Stimulated activated CD4-positive, alpha-beta T cell treated with anti-CD3 and anti-CD28 coated beads, TNF-alpha, amount 100 ng/mL, for 24 hours (primary cell): Measurements from ENCODE around the gene EMX1.

Source experiments
- DNase-seq, 3 experiments: peaks; one replicate each; pipeline ENCODE4 v3.0.0-alpha.2; 2020; ENCODE audit warnings: low read depth in 3 of 3

Gene EMX1

DNA sequence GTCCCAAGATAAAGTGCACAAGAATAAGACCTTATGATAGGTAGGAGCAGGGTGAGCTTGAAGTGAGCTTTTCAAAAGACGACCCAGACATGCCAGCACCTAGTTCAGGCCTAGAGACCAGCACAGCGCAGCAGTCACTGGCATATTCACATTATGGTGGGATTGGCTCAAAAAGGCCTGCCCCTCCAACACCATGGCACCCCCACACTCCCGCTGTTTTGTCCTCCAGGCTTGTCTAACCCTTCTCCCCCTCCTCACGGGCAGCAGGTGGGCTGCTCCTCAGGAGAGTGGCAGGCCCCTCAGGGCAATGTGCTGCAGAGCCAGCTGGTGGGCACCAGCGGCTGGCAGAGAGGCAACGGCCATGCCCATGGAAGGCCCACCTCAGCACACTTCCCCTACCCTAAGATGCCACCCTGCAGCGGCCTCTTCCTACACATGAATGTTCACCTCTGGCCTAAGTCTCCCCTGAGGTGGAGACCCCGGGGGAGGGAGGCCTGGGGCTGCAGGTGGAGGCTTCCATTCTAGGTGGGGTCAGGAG is 25.6 kb downstream of the EMX1 start:
- no peak for DNase-seq

- no peak for DNase-seq
Observed at GRCh38 chr2:72943540-72944395, 26.4 kb downstream of the EMX1 start.

GRCh38 chr2:72944804-72945449 is 27.6 kb downstream of the EMX1 start:
- DNase-seq, result no peak

- DNase-seq, result no peak
Observed at GRCh38 chr2:72945450-72946019, 28.2 kb downstream of the EMX1 start.

- DNase-seq, result no peak
Observed at GRCh38 chr2:72946466-72946865, 29.1 kb downstream of the EMX1 start.

DNA sequence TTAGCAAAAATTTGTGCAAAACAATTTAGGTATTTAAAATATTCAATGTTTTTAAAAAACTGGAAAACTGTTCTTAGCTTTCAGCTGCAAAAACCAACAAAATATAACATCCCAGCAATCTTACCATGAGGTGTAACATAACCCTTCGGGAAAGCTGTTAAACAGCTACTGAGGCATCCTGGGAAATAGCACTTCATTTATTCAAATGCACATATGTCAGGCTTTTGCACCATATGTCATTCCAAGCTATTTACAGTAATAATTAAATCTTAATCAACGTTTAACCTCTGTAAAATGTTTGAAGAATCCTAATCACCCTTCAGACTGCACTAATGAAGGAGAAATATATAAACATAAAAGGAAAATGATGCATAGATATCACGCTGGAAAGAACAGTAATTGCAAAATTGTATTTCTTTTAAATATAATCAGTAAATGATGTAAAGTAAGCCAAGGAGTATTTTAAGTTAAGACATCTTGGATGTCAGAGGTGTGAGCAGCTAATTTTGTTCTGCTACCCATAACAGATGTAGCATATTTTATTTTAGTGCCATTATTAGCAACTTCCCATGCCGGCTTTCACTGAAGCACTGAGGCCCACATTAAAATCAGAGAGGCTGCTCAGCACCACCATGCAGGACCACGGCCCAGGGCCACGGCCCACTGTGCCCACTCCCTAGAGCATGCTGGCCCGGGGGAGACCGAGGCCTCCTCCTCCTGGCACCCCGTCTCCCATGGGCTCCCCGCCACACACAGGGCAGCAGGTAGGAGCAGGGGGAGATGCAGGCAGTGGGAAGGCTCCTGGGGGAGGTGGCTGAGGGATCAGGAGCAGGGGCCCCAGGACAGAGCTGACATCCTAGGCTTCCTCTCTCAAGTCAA is 30.9 kb downstream of the EMX1 start:
- DNase-seq, result no peak

DNA sequence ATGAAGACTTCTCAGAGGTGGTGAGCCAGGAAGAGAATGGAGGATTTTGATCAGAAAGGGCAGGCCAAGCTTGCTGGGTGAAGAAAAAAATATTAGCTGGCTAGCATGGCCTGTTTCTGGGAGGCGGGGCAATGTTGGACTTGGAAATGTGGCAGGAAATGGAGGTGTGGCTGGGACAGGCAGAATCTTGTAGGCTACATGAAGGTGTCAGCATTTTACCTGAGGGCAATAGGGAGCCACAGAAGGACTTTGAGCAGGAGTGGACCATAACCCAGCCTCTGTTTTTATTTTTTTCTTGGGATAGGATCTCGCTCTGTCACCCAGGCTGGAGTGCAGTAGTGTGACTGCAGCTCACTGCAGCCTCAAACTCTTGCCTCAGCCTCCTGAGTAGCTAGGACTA is 31.7 kb downstream of the EMX1 start:
- DNase-seq, result no peak

DNA sequence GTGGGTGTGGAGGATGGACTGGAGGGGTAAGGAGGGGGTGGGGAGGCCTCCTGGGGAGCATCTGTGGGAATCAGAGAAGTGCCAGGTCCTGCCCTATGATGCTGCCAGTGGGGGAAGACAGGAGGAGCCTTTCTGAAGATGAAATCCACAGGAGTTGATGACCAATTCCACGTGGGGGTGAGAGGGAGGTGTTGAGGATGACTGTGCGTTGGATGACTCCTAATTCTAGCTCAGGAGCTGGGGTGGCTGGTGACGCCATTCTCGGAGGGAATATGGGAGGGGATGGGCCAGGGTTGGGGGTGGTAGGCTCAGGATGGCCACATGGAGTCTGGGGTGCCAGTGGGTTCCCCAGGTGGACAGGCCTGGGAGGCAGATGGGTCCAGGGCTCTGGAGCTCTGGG is 32.3 kb downstream of the EMX1 start:
- no peak for DNase-seq

GRCh38 chr2:72950558-72951255 is 33.4 kb downstream of the EMX1 start:
- DNase-seq, result no peak

GRCh38 chr2:72951303-72952095 is 34.2 kb downstream of the EMX1 start:
- no peak for DNase-seq

DNA sequence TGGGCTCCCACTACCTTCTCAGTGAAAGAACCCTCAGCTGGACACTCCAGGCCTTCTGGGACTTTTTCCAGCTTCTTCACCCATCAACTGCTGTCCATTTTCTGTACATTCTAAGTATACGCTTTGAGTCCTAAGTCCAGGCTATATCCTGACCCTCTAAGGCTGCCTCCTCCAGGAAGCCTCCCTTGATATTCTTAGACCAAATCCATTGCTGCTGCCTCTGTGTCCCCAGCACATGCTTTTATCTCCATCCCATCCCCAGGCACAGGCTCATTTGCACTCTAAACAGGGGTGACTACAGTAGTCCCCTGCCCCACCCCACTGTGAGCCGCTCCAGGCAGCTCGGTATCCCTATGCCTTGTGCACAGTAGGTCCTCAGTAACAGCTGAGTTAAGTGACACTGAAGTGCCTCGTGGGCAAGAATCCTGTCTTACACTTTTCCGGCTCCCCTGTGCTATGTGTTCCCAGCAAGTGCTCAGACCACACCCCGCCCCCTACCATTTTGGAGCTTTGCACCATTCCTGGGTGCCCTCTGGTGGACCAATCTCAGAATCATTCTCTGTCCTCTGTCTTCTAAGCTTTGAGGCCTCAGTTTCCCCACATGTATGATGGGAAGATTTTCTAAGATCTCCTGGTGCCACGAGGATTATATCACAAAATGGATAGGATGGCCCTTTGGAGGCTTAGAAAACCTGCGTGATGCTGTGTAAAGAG is 34.9 kb downstream of the EMX1 start:
- no peak for DNase-seq

GRCh38 chr2:72952961-72953360 is 35.6 kb downstream of the EMX1 start:
- DNase-seq, result no peak

DNA sequence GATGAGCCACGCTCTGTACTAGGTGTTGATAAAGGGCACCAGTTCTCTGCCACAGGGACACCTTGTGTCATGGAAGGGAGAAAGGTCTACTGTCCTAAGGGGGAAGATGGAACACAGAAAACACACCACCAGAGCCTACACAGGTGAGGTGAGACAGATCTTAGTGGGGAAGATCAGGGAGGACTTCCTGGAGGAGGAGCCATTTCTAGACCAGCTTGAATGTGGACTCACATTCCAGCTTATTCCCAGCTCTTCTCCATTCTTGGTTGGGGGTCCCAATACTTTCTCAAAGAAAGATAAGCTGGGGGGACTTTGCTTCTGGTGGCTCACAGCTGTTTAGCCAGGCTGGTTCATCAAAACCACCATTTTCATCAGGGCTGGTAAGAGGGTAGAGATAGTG is 36.2 kb downstream of the EMX1 start:
- no peak for DNase-seq

- DNase-seq, result no peak
Observed at GRCh38 chr2:72953976-72954375, 36.7 kb downstream of the EMX1 start.

DNA sequence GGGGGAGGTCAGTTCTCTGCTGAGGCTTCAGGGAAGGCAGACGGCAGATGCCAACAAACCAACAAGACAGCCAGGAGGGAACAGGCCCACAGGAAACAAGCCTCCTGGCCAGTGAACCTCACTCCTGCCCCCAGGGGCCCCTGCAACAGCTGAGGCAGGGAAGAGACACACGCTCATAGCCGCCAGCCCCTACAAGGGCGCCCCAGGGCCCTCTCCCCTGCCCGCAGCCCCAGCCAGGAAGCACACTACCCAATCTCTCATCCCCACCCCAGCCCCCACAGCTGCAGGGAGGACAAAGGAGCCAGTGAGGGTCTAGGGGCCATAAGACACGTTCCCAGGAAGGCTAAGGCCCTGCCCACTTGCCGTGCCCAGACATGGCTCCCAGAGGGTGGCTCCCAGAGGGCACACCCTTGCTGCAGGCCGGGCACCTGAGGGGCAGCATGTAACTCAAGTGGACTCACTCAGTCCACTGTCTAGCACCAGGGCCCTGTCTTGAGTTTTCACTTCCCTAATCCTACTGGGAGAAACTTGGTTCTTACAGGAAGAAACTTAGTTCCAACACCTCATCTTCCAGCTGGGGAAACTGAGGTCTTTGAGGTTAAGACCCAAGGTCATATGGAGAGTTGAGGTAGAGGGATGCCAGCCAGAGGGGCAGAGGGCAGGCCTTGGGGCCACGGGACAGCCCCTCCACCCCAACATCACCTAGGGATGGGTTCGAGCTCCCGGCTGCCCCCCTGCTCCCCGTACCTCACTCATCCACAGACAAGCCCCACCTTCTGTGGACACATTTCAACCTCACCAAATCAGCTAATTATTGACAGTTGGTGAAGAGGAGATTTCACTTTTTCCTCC is 37.3 kb downstream of the EMX1 start:
- DNase-seq, result no peak

DNA sequence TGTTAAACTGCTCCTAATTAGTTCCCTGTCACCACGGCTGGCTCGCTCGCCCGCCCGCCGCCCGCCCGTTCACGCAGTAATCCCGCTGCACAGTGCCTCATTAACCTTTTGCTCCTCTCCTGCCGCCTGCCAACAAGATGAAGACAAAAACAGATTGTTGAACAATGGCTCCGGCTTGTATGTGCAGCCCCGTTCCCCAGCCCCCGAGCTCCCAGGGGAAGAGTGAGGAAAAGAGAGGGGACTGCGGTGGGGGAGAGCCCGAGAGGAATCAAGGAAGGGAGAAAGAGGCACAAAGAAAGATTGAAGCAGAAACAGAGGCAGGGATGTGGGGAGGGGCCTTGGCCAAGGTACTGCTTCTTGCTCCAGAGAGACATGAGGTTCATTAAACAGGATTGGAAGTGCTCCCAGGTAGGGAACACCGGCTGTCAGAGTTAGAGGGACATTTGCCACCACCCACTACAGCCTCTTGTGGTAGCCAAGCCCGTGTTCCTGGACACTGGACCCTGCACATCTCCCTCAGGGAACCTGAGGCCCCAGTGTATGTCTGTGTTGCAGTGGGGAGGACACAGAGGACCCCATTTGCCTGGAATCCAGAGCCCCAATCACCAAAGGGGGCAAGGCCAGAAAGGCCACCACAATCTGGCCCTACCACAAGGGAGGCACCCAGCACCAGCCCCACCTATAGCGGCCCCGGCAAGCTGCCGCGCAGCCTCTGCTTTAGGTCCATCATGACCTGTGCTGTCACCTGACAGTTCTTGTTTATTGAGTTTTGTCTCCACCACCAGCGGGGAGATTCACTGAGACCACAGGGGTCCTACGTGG is 38.1 kb downstream of the EMX1 start:
- DNase-seq, result no peak

DNA sequence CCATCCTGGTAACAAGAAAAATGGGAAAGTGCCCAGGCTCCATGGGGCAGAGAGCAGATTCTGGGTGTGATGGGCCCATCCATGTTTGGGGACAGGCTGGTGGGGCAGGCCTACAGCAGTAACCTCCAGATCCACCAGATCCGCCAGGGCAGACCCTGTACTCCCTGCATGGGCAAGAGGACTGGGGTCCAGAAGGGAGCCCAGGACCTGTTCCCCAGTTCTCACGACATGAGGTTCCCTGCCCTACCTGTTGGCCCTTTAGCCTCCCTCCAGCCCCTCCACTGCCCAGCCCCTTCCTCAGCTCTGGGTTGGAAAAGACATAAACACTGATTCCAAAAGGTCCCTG is 38.7 kb downstream of the EMX1 start:
- DNase-seq, result no peak

DNA sequence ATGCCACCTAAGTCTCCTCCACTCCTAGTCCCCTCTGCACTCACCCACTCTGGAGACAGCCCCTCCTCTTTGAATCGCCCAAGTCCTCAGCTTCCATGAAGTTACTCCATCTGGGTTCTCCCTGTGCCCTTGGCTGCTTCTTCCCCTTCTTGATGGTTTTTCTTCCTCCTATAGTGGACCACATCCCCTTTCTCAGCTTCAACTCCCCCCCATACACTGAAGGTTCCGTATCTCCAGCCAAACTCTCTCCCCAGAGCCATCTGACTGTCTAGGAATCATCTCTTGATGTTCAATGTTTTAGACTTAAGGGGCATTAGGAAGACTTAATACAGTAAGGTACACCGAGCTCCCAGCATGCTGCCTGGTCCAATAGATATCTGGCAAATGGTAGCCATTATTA is 39.6 kb downstream of the EMX1 start:
- no peak for DNase-seq
